Tibial artery (tissue), 4 donors: ENCODE data around the gene ZEB1.

Source experiments
- DNase-seq, 2 donors: peaks; one replicate each; pipeline ENCODE4 v3.0.0-alpha.2; 2019
- H3K27ac ChIP-seq, 2 donors: fragments of 200-600 bp; sonication (generic) in 1 of 2; 1 replicate in 1 of 2; 2 replicates in 1 of 2; pipeline ENCODE4 v1.5.1; 2018 to 2019; ENCODE audit warnings: mild to moderate bottlenecking in 1 of 2
- H3K27me3 ChIP-seq, 2 donors: fragments of 200-600 bp; sonication (generic) in 1 of 2; one replicate each; pipeline versions ENCODE4 v1.5.1 to v1.6.0; 2016 to 2019
- H3K36me3 ChIP-seq, 3 donors: fragments of 200-600 bp; sonication (generic) in 2 of 3; one replicate each; pipeline ENCODE4 v1.5.1; 2016 to 2019; ENCODE audit warnings: mild to moderate bottlenecking in 2 of 3
- H3K4me1 ChIP-seq, 4 donors: fragments of 200-600 bp; sonication (generic) in 2 of 4; 1 replicate in 3 of 4; 2 replicates in 1 of 4; pipeline ENCODE4 v1.5.1; 2016 to 2019
- H3K4me3 ChIP-seq, 2 donors: fragments of 200-600 bp; sonication (generic) in 1 of 2; 1 replicate in 1 of 2; 2 replicates in 1 of 2; pipeline ENCODE4 v1.5.1; 2018 to 2019; ENCODE audit warnings: mild to moderate bottlenecking in 2 of 2
- H3K9me3 ChIP-seq, 3 donors: fragments of 200-600 bp; sonication (generic) in 1 of 3; one replicate each; pipeline ENCODE4 v1.5.1; 2016 to 2019
- intact Hi-C: fragments of 100-400 bp; cut with DNase I; formaldehyde crosslinking; loops from one replicate; pipeline ENCODE4 v1.15.0; 2023; ENCODE audit warnings: low total_unique reads
- TF ChIP-seq, protein P1 (sequence below), 2 experiments: fragments of 200-600 bp in 1 of 2; fragments of 450-650 bp in 1 of 2; IDR thresholded peaks; one replicate each; pipeline ENCODE4 v1.5.1; 2017 to 2019; ENCODE audit warnings: antibody characterized with exemption in 2 of 2, mild to moderate bottlenecking in 1 of 2, moderate library complexity in 1 of 2

The ZEB1 gene

DNA sequence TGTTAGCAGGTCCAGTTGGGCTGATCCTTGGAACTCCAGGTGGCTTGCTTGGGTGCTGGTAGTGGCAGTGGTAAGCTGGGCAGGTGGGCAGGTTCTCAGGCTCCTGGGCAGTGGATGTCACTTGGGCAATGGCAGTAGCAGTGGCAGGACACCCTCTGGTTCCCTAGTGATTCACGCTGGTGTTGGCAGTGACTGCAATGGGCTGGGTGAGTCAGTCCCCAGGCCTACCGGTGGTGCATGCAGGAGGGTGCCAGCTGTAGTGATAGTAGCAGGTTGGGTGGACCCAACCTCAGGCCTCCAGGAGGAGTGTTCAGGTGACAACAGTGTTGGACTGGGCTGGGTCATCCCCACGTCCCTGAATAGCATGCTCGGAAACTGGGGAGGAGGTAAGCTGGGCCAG is 189.2 kb downstream of the ZEB1 start:
- H3K36me3 ChIP-seq: peaks cover 11 to 61% (median 47%) of the 10 kb centered on the region in 3 donors
- H3K4me1 ChIP-seq: no peaks in the 10 kb centered on the region
- no peaks in the 10 kb centered on the region for H3K27me3 ChIP-seq
- peaks cover 0 to 25% (median 5%) of the 10 kb centered on the region in 3 donors for H3K9me3 ChIP-seq
- H3K4me3 ChIP-seq: no peak overlapping the region
- TF ChIP-seq, protein P1, sequence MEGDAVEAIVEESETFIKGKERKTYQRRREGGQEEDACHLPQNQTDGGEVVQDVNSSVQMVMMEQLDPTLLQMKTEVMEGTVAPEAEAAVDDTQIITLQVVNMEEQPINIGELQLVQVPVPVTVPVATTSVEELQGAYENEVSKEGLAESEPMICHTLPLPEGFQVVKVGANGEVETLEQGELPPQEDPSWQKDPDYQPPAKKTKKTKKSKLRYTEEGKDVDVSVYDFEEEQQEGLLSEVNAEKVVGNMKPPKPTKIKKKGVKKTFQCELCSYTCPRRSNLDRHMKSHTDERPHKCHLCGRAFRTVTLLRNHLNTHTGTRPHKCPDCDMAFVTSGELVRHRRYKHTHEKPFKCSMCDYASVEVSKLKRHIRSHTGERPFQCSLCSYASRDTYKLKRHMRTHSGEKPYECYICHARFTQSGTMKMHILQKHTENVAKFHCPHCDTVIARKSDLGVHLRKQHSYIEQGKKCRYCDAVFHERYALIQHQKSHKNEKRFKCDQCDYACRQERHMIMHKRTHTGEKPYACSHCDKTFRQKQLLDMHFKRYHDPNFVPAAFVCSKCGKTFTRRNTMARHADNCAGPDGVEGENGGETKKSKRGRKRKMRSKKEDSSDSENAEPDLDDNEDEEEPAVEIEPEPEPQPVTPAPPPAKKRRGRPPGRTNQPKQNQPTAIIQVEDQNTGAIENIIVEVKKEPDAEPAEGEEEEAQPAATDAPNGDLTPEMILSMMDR (IDR thresholded peaks at IDR 0.05): no peak
- DNase-seq: no peak
- H3K27ac ChIP-seq: no peak overlapping the region
- intact Hi-C loops: no loop called here

DNA sequence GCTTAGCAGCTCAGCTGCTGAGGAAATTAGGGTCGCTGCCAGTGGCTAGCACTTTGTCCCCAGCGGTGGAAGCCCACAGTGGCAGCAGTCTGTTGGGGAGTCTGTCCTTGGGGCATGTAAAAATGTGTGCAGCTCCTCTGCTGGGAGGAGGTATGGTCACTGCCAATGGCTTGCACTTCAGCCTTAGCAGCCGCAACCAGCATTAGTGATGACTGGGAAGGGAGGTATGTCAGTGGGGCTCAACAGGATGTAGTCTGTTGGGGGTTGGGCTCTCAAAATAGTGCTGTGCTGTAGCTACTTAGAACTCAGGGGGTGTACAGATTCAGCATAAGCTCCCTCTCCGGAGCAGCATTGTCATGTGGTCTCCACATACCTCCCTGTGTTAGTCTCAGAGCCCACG is 189.9 kb downstream of the ZEB1 start:
- no peak for DNase-seq
- intact Hi-C loops: no loop called here
- TF ChIP-seq, protein P1 (IDR thresholded peaks at IDR 0.05): no peak
- peaks cover 0 to 25% (median 5%) of the 10 kb centered on the region in 3 donors for H3K9me3 ChIP-seq
- H3K36me3 ChIP-seq: peaks cover 11 to 63% (median 47%) of the 10 kb centered on the region in 3 donors
- H3K27me3 ChIP-seq: no peaks in the 10 kb centered on the region
- H3K4me1 ChIP-seq: no peaks in the 10 kb centered on the region
- H3K4me3 ChIP-seq: no peak overlapping the region
- no peak overlapping the region for H3K27ac ChIP-seq

DNA sequence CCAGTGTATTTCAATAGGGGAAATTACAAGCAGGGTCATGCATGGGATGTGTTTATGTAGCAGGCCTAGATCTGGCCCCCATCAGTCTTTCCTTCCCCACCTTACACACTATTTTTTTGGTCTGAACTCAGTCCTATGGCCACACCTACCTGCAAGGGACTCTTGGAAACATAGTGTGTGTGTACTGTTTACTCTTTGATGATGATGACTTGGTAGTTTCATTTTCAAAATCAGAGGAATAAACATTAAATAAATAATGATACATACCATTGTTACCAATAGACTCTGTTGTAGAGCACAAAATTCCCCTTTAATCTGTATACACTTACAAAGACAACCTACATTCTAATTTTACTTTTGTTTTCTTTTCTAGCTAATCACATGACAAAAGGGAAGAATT is 191.0 kb downstream of the ZEB1 start:
- Histone ChIP-seq H3K27me3 (no peaks in the 10 kb centered on the region), H3K4me1 (no peaks in the 10 kb centered on the region), H3K27ac (no peak overlapping the region), H3K4me3 (no peak overlapping the region), H3K9me3 (peaks cover 0 to 18% (median 5%) of the 10 kb centered on the region in 3 donors), H3K36me3 (peaks cover 11 to 71% (median 47%) of the 10 kb centered on the region in 3 donors)
- DNase-seq: no peak
- TF ChIP-seq, protein P1 (IDR thresholded peaks at IDR 0.05): no peak
- intact Hi-C loops: no loop called here

DNA sequence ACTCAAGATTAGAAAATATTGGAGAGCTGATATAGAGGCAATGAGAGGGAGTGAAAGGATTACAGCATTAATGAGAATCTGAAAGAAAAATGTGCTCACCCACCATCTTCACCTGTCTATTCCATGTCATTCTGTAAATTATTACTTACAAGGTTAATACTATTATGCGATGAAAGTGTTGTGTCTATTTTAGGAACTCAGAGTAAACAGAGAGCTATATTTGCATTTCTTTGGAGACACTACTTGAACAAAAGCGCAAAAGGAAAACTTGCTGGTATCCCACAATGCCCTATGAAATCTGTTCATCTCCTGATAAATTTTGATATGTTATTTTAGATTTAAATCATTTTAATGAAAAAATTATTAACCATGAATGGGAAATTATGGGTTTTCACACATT is 196.1 kb downstream of the ZEB1 start:
- no peak for DNase-seq
- no peaks in the 10 kb centered on the region for H3K27me3 ChIP-seq
- peaks cover 13 to 47% (median 32%) of the 10 kb centered on the region in 3 donors for H3K36me3 ChIP-seq
- no peaks in the 10 kb centered on the region for H3K9me3 ChIP-seq
- H3K4me3 ChIP-seq: no peak overlapping the region
- no peak overlapping the region for H3K27ac ChIP-seq
- intact Hi-C loops: no loop called here
- TF ChIP-seq, protein P1 (IDR thresholded peaks at IDR 0.05): no peak
- no peaks in the 10 kb centered on the region for H3K4me1 ChIP-seq

DNA sequence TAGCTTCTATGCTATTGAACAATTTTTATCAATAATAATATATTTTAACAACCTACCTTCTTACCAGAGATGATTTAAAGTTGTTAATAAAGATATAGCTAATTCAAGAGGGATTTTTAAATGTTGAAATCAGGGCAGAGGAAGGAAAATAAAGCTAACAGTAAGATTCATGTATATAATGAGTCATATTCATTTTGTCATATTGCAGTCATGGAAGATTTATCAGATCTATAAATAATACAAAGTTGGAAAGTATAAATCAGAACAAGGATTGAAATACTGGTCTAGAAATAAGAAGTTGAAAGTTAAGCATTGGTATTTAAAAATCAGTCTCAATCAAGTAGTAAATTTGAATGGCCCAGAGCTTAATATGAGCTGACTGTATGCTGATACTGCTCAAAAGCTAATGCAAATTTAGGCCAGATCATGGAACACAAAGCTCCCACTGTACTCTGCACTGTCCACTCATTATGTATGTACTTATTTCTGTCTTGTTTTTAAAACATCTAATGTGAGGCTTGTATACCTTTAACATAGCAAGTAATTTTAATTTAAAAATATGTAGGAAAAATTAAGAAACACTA is 196.9 kb downstream of the ZEB1 start:
- TF ChIP-seq, protein P1 (IDR thresholded peaks at IDR 0.05): no peak

More for the DNA sequence above, 196.9 kb downstream of the ZEB1 start:
- intact Hi-C loops: no loop called here
- Histone ChIP-seq H3K27ac (no peak overlapping the region), H3K27me3 (no peaks in the 10 kb centered on the region), H3K36me3 (peaks cover 21 to 49% (median 32%) of the 10 kb centered on the region in 3 donors), H3K9me3 (no peaks in the 10 kb centered on the region), H3K4me3 (no peak overlapping the region), H3K4me1 (no peaks in the 10 kb centered on the region)
- no peak for DNase-seq
